ENCODE measurements around the gene SPATA18.
A peak's percentile ranks its signal among the peaks of the same experiment; 100 is the strongest.

SPATA18 gene, protein sequence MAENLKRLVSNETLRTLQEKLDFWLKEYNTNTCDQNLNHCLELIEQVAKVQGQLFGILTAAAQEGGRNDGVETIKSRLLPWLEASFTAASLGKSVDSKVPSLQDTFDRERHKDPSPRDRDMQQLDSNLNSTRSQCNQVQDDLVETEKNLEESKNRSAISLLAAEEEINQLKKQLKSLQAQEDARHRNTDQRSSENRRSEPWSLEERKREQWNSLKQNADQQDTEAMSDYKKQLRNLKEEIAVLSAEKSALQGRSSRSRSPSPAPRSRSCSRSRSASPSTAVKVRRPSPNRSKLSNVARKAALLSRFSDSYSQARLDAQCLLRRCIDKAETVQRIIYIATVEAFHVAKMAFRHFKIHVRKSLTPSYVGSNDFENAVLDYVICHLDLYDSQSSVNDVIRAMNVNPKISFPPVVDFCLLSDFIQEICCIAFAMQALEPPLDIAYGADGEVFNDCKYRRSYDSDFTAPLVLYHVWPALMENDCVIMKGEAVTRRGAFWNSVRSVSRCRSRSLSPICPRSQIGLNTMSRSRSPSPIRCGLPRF

DNA sequence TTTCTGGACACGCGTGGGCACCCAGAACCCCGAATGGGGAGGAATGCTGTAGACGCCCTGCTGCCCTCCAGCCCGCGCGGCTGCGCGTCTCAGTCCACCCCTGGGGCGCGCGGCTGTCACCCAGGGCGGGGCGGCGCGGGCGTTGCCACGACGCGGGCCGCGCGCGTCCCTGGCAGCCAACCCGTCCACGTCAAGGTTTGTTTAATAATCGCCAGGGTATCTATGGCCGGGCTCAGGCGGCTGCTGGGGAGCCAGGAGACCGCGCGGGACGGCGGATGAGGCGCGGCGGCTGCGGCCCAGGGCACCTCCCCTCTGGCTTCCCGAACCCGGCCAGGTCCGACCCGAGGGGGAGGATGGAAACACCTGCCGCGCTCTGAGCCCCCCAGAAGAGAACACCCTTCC lies at the start of gene SPATA18:
SPATA18 (plus strand) TSS at position 92 of the 402 bp plus-strand sequence. CDS start 401 bp downstream, outside the sequence.
- no peak for DNase-seq (ENCODE audit: low read depth)

- DNase-seq (ENCODE audit: low read depth): no peak
Measured at GRCh38 chr4:52001616-52002015, 49.5 kb upstream of the SPATA18 start.

GRCh38 chr4:52004414-52004813 lies 46.7 kb upstream of the SPATA18 start:
- no peak for DNase-seq (ENCODE audit: low read depth)

GRCh38 chr4:52005604-52006273 lies 45.4 kb upstream of the SPATA18 start:
- DNase-seq (ENCODE audit: low read depth): no peak

DNA sequence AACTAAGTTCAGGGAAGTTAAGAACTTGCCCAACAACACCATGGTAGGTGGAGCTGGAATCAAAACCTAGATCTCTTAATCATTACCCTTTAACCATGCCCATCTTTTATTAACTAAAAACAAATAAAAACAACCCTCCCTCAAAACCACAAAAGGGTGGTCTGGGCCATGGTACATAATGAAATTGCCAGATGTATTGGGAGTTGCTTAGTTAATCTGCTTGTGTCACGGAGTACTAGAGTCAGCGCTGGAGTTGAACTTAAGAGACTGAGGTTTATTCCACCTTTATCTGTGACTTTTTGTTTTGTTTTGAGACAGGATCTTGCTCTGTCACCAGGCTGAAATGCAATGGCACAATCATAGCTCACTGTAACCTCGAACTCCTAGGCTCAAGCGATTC lies 44.2 kb upstream of the SPATA18 start:
- no peak for DNase-seq (ENCODE audit: low read depth)

- DNase-seq (ENCODE audit: low read depth): no peak
Measured at GRCh38 chr4:52010986-52011385, 40.1 kb upstream of the SPATA18 start.

DNA sequence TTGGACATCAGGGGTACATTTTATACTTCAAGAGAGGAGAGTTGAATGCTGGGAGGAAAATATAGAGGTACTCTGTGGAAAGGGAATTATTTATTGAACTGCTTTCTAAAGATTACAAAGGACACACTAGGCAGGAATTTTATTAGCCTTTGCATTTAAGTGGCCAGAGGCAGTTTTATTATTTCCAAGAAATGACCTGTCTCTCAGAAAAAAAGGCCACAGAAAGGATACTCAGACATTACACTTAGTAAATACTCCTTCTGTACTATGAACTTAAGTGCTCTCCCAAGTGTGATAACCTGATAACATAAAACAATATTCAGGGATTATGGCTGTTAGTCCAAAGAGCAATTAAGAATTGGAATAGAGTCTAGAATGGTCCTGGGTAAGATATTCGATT lies 38.5 kb upstream of the SPATA18 start:
- DNase-seq (ENCODE audit: low read depth): no peak

GRCh38 chr4:52014903-52015302 lies 36.2 kb upstream of the SPATA18 start:
- no peak for DNase-seq (ENCODE audit: low read depth)

DNA sequence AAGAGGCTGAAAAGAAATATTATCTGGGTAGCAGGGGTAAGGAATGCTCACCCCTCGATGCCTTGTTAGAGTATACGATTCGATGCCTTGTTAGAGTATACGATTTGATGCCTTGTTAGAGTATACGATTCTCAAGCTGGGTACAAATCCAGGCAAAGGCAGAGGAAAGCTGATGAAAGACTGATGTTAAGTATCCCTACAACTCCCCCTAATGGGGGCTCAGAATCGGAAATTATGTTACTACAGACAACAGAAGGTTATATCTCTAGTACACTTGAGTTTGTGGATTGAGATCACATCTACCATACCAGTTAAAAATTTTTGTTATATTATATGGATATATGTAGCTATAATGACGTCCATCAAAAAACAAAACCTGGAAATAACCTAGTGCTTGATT lies 35.7 kb upstream of the SPATA18 start:
- DNase-seq (ENCODE audit: low read depth): no peak

DNA sequence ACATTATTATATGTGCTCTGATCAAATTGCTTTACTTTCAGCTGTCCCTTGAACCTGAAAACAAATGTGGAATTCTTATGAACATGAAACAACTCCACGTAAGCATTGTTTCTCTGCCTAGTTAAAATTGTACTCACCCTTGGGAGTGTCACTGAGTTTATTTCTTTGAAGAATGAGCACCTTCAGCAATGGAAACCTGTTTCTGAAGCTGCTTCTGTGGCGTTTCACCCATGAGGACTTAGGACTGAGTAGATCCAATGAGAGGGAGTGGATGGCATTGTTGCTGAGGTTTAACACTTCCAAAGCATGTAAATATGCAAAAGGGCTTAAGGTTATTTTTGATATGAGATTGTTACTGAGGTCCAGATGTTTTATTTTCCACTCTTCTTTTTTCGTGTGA lies 34.1 kb upstream of the SPATA18 start:
- DNase-seq (ENCODE audit: low read depth): no peak

- no peak for DNase-seq (ENCODE audit: low read depth)
Measured at GRCh38 chr4:52017814-52018213, 33.3 kb upstream of the SPATA18 start.

DNA sequence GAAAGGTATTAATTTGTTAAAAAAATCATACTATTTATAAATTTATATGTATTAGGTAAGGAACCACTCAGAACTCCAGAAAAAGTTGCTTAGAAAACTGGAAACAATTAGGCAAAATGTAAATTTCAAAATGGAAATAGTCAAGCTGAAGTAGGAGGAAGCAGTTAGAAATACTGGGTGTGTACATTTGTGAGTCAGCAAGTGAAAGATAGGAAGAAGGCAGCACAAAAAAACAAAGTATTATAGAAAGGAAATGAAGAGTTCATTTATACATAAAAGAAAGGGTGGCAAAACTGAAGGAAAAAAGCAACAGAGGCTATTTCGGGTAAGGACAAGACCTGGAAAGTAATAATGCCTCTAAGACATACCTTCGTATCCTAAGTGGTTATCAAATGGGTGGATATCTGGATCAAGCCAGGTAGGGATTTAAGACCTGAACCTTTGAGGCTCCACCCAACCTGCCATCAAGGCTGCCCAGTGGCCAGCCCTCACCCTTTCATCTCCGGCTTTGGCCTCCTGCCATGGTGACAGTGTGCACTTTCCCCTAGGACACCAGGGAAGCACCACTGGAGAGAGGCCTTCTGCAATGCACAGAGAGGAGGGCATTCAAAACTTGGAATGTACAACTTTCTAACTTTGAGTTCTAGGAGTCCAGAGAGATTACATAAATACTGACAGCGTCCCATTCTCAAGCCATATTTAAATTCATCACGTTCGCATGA lies 31.0 kb upstream of the SPATA18 start, which contains the start of gene LRRC66:
LRRC66 (minus strand) TSS at position 428 of the 722 bp plus-strand sequence. CDS start 2,750 bp downstream, outside the sequence.
- DNase-seq (ENCODE audit: low read depth): no peak

DNA sequence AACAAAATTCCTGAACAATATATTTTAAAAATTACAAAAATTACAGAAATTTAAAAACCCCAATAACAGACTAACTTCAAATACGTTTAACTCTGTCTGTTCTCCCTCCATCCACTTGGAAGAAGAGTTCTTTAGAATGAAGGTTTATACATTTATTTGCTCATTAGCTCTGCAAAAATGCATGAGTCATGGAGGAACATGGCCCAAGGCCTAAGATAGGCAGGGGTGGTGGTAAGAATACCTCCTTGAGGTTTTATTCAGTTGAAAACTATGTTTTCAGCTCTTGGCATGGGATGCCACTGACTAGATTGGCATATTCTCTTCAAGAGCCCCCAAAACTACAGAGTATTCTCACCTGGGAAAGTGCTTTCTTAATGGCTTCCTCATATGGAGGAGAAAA lies 22.1 kb upstream of the SPATA18 start:
- DNase-seq (ENCODE audit: low read depth): no peak

GRCh38 chr4:52032005-52032404 lies 19.1 kb upstream of the SPATA18 start:
- no peak for DNase-seq (ENCODE audit: low read depth)

- DNase-seq (ENCODE audit: low read depth): no peak
Measured at GRCh38 chr4:52035190-52035589, 15.9 kb upstream of the SPATA18 start.

DNA sequence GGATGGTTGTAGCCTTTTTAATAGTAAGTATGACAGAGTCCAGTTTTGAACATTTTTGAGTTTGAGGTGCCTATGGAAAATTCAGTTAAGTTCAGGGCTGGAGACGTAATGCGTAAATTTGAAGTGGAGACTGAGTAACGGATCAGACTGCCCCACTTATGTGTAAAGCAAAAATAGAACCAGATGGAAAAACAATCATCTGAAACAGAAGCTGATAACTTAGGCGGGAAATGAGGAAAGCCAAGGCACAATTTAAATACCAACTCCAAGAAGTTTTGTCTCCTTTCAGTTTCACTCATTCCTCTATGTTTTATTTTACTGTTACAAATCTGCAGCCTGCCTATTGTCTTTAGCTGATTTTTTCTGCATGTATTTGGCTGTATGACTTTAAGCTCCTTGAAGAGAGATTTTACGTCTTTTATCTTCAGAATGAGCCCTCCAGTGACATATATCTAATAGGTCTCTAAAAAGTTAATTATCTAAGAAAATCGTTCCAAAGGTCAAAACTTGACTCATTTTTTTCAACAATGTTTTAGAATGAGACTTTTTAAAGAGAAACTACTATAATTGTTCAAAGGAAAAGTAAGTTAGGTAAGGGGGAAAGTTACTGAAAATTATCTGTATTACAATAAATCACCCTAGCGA lies 14.1 kb upstream of the SPATA18 start:
- DNase-seq (ENCODE audit: low read depth): no peak

DNA sequence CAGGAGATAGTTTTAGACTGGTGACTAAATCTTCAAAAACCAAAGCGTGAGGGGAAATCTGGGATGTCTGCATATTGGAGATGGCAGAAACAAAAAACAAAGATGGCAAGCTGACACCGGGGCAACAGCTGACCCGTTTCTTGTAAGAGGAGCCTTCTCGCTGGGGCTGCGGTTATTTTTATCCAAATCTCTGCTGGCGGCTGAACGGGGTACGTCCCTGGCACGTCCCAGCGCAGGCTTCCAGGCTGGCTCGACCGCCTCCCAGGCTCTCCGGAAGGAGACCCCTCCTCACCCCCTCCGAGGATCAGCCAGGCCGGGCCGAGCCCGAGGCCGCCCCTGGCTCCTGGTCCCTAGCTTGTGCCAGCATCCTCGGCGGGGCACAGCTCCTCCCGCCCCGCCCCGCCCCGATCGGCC lies 13.4 kb upstream of the SPATA18 start:
- no peak for DNase-seq (ENCODE audit: low read depth)

DNA sequence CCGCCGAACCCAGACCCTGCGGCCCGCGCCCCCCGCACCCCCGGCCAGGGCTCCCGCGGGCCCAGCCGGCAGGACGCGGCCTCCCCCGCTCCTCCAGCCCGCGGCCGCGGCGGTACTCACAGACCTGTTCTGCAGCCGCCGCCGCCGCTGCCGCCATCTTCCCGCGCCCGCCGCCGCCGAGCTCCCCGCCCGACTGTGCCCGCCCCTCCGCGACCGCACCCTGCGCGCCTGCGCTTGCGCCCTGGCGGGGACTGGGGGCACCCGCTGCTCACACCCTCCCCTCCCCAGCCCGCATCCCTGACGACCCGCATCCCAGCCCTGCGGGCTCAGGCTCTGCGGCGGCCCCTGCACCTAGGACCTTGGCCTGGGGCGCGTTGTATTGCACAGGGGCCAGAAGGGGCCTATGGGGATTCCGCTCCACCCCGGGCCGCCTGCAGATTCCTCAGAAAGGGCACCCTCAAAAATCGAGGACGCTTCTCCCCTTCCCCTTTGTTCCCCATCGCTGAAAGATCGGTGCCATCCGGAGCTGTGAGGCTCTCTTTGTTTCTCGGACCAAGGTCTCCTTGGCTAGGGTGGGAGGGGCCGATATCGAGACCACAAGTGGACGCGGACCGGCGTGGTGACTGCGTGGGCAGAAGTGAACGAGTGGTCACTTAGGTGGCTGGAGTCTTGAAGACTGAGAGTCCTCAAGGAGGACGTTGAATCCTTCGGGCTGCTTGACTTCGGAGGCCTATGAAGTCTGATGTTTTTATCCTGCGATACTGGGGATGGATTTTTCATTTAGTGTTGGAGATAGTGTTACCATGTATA lies 12.8 kb upstream of the SPATA18 start, which contains the start of gene SGCB:
SGCB (minus strand) TSS at position 197 of the 810 bp plus-strand sequence; CDS start at position 157, 40 bp downstream.
- DNase-seq (ENCODE audit: low read depth): peak; percentile 38

DNA sequence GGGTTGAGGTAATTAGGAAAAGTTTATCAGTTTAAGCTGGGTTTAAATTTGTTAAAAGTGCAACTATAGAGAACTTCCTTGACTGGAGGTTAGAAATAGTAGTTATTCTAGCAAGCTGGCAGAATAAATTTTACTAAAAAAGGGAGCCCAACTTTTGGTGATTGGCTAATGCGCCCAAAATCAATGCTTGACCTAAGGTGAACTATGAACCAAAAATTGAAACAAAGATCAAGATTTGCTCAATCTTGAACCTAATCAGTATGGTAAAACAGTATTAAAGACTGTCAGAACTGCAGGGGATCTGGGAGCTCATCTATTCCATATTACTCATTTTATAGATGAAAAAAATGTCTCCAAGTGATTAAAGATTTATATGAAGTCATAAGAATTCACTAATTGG lies 6.1 kb upstream of the SPATA18 start:
- DNase-seq (ENCODE audit: low read depth): no peak

GRCh38 chr4:52049266-52049665 lies 1.8 kb upstream of the SPATA18 start:
- no peak for DNase-seq (ENCODE audit: low read depth)

All from stimulated activated CD8-positive, alpha-beta memory T cell treated with anti-CD3 and anti-CD28 coated beads, Interleukin-15, amount 100 ng/mL, for 1 hour (primary cell).